KOPT-K1 (cell line): ENCODE data around the gene VKORC1.

ENCODE experiments used
- H3K27ac ChIP-seq: fragments of 200-600 bp; sonication (generic); 2 replicates; pipeline ENCODE4 v1.5.1; 2016; ENCODE audit warnings: antibody characterized with exemption, mild to moderate bottlenecking, low read depth, low read length; ENCODE audit not compliant: poor library complexity, severe bottlenecking
- H3K36me3 ChIP-seq: fragments of 200-600 bp; sonication (generic); 2 replicates; pipeline ENCODE4 v1.5.1; 2017; ENCODE audit warnings: antibody characterized with exemption, mild to moderate bottlenecking, low read length, moderate library complexity; ENCODE audit not compliant: insufficient read depth
- H3K9me3 ChIP-seq: fragments of 200-600 bp; sonication (generic); 2 replicates; pipeline ENCODE4 v1.5.1; 2017; ENCODE audit warnings: antibody characterized with exemption, low read length, mild to moderate bottlenecking; ENCODE audit not compliant: insufficient read depth, poor library complexity, severe bottlenecking

VKORC1 gene

DNA sequence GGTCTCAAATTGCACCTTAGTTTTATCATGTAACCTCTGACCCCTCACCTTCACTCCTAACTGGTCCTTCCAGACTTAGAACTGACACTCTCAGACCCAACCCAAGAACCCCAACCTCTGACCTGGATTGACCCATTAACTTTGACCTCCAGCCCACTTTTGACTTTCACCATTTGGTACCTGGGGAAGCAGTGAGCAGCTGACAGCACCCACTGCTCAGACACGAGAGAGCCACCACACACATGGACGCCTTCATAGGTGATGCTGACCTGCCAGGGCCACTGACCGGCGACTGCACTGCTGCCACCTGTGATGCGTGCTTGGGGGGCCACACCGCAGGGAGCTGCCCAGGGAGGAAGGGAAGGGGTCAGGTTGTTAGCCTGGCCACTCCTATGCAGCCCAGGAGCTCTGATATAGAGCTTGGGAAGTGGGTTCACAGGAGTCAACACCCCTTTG is 38.5 kb upstream of the VKORC1 start:
- Histone ChIP-seq H3K9me3 (no peaks in the 10 kb centered on the region), H3K27ac (no peak overlapping the region), H3K36me3 (peaks cover 31% of the 10 kb centered on the region)

DNA sequence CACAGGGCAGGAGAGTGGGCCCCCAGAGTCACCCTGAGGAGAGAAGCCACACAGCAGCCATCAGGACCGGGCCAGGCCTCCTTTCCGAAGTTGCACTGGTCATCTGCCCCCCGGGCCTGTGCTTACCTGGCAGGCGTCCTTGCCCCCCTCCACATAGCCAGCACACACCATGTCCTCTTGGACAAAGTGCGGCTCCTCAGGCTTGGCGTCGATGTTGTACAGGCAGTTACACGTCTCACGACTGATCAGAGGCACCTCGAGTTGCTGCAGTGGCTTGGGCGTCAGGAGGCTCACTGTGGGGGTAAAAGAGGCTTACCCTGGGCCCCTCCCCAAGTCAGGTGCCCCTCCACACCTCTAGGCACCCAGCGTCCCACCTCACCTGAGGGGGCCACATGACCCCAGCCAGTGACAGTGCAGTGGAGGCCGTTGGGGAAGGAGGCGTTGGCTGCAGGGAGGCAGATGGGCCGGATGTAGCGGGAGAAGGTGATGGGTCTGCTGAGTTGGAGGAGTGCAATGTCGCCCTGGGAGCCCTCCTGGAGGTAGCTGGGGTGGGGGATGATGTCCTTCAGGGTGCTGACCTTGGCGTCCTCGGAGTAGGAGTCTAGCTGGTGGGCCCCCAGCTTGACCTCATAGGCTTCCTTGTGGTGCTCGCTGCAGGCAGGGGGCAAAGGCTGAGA is 37.8 kb upstream of the VKORC1 start:
- Histone ChIP-seq H3K9me3 (no peaks in the 10 kb centered on the region), H3K36me3 (peaks cover 37% of the 10 kb centered on the region), H3K27ac (no peak overlapping the region)

DNA sequence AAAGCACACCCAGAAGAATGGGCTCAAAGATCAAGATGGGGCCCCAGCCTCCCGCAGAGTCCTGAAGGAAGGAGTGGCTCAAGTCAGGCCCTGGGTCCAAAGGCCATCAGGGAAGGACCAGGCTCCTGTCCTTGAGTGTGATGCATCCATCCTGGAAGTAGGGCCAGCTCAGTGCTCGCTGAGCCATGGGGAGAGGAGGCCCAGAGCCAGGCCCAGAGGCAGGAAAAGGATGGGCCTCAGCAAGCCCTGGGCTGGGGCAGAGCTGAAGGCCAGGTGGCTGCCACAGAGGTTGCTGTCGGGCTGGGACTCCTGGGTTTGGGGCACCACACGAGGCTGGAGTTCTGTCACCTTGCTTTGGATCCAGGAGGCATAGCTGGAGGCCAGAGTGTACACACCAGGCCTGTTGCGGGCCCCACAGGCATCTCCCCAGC is 37.3 kb upstream of the VKORC1 start:
- Histone ChIP-seq H3K27ac (no peak overlapping the region), H3K9me3 (no peaks in the 10 kb centered on the region), H3K36me3 (peaks cover 43% of the 10 kb centered on the region)

DNA sequence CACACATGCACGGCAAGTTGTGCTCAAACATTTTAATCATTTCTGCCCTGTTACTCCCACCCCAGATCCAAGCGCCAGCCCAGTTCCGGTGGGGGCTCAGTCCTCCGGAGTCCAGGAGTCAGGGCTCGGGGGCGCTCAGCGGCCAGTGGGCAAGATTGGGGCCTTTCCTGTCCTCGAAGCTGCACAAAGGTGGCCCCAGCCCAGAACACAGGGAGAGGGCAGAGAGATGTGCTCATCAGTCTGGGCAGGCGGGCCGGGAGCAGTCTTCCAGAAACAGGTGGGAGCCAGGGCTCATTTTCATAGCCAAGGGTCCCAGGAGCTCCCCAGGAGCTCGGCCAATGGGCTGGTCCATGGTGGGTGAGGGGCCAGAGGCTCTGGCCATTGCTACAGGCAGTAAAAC is 36.8 kb upstream of the VKORC1 start:
- peaks cover 48% of the 10 kb centered on the region for H3K36me3 ChIP-seq
- H3K27ac ChIP-seq = no peak overlapping the region

DNA sequence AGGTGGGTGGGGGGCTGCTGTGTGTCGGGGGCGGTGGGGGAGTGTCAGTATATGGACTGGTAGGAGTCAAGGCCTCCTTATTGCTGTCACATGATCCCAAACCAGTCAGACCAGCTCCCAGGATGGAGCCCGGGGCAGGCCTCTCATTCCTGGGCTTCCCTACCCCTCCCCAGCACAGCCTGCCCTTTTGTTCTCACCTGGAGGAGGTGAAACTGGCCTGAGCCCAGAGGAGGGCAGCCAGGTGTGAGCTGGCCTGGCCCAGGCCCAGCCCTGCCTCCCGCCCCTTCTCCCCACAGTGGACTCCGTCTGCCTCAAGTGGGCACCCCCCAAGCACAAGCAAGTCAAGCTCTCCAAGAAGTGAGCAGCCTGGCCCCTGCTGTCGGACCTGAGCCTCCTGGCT is 36.3 kb upstream of the VKORC1 start:
- Histone ChIP-seq H3K9me3 (no peaks in the 10 kb centered on the region), H3K36me3 (peaks cover 48% of the 10 kb centered on the region), H3K27ac (no peak overlapping the region)

More for the DNA sequence above, 36.8 kb upstream of the VKORC1 start:
- H3K9me3 ChIP-seq = no peaks in the 10 kb centered on the region

DNA sequence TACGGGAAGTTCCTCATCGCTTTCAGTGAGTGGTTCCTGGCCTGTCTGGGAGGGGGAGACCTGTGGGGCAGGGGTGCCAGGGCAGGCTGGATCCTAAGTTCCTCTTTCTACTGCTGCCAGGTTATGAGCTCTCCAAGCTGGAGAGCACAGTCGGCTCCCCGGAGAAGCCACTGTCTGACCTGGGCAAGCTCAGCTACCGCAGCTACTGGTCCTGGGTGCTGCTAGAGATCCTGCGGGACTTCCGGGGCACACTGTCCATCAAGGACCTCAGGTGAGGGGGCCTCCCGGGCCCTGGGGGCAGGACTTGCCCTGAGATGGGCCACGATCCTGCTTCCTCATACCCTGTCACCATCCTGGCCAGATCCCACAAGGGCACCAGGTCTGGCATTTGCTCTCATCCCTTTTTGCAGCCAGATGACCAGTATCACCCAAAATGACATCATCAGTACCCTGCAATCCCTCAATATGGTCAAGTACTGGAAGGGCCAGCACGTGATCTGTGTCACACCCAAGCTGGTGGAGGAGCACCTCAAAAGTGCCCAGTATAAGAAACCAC is 35.8 kb upstream of the VKORC1 start:
- no peak overlapping the region for H3K27ac ChIP-seq
- no peaks in the 10 kb centered on the region for H3K9me3 ChIP-seq
- H3K36me3 ChIP-seq = peaks cover 48% of the 10 kb centered on the region

DNA sequence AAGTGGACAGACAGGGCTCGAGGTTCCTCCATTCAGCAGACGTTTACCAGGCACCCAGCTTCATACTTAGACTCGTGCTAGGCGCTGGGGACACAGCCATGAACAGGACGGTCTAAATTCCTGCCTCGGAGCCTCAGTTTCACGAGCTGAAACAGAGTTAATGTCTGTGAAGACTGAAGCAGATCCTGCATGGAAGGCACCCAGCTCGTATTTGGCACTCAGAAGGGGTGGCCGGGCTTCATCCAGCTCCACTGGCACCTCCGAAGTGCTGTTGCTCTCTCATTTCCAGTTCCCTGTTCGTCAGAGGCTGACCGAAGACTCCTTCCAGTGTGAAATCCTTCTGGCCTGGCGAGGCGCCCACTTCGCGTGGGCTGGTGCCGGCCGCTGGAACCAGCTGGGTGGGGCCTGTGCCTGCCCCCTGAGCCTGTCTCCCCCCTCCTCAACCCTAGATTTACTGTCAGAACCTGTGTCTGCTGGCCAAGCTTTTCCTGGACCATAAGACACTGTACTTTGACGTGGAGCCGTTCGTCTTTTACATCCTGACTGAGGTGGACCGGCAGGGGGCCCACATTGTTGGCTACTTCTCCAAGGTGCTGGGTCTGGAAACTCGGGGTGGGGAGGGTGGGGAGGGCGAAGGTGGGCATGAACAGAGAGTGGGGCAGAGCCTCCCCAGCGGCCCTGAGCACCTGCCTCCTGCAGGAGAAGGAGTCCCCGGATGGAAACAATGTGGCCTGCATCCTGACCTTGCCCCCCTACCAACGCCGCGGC is 35.2 kb upstream of the VKORC1 start:
- no peaks in the 10 kb centered on the region for H3K9me3 ChIP-seq
- H3K36me3 ChIP-seq = peaks cover 48% of the 10 kb centered on the region
- H3K27ac ChIP-seq = no peak overlapping the region

DNA sequence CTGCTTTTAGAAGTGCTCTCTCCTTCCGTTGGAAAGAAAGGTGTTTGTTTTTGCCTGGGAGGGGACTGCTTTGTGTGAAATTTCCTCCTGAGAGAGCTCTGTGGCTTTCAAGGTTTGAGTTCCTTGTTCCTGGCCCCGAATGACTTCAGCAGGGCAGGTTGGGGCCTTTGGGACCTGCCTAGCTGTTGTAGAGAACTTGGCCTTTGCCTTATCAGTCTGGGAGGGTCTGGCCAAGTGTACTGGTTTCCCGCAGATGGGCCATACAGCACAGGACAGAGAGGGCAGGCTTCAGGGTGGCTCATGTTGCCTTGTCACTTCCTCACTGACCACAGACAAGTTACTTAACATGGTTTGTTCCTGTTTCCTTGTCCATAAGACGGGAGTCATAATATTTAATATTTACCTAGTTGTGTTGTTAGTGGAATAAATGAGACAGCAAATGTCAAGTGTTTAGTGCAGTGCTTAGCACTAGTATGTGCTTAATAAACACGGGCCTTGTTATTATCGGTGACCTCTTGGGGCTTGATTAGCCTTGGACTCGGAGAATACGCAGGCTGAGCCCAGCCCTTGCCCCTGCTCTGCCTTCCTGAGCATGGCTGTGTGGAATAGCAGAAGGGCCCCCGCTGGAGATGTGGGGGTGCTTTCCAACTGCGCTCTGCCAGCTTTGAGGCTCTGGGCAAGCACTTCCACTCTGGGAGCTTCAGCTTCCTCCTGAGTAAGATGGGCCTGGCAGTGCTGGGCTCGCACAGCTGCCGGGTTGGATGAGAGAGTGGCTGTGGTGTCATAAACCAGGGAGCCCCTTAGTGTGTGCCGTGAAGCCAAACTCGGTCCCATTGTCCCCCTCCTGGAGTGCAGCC is 34.3 kb upstream of the VKORC1 start:
- no peak overlapping the region for H3K27ac ChIP-seq
- H3K9me3 ChIP-seq = no peaks in the 10 kb centered on the region
- peaks cover 54% of the 10 kb centered on the region for H3K36me3 ChIP-seq

DNA sequence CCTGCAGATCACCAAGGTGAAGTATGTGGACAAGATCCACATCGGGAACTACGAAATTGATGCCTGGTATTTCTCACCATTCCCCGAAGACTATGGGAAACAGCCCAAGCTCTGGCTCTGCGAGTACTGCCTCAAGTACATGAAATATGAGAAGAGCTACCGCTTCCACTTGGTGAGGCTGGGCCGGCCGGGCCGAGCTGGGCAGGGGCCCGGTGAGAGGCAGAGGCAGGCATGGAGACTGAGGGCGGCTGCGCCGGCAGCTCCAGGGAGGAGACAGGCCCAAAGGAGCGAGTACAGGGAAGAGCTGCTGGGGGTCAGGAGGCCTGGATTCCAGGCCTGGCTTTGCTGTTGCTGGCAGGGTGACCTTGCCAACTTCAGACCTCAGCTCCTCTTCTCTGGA is 32.6 kb upstream of the VKORC1 start:
- Histone ChIP-seq H3K9me3 (no peaks in the 10 kb centered on the region), H3K27ac (no peak overlapping the region), H3K36me3 (peaks cover 71% of the 10 kb centered on the region)

DNA sequence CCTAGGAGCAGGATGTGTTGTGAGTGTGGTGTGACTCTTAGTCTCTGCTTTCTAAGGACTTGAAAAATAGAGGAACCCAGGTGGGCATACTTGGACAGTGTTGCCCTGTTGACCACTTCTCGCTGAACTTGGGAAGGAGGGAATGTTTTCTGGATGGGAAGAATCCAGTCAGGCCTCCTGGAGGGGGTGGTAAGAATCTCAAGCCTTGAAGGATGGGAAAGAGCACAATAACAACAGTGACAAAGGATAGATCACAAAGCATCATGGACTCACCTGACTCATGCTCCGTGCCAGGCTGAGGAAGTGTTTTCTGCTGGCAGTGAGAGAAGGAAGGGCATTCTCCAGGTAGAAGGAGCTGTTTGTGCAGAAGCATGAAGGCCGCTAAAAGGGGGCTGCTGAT is 31.2 kb upstream of the VKORC1 start:
- H3K36me3 ChIP-seq = peaks cover 72% of the 10 kb centered on the region
- no peak overlapping the region for H3K27ac ChIP-seq
- H3K9me3 ChIP-seq = no peaks in the 10 kb centered on the region

DNA sequence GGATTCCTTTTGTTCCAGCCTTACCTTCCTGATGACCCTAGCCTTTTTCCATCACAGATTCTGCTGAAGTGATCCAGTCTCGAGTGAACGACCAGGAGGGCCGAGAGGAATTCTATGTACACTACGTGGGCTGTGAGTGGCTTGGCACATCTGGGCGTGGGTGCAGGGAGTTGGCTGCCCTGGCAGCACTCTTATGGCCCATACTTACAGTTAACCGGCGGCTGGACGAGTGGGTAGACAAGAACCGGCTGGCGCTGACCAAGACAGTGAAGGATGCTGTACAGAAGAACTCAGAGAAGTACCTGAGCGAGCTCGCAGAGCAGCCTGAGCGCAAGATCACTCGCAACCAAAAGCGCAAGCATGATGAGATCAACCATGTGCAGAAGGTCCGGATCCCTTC is 25.5 kb upstream of the VKORC1 start:
- Histone ChIP-seq H3K27ac (no peak overlapping the region), H3K36me3 (peaks cover 63% of the 10 kb centered on the region), H3K9me3 (no peaks in the 10 kb centered on the region)

DNA sequence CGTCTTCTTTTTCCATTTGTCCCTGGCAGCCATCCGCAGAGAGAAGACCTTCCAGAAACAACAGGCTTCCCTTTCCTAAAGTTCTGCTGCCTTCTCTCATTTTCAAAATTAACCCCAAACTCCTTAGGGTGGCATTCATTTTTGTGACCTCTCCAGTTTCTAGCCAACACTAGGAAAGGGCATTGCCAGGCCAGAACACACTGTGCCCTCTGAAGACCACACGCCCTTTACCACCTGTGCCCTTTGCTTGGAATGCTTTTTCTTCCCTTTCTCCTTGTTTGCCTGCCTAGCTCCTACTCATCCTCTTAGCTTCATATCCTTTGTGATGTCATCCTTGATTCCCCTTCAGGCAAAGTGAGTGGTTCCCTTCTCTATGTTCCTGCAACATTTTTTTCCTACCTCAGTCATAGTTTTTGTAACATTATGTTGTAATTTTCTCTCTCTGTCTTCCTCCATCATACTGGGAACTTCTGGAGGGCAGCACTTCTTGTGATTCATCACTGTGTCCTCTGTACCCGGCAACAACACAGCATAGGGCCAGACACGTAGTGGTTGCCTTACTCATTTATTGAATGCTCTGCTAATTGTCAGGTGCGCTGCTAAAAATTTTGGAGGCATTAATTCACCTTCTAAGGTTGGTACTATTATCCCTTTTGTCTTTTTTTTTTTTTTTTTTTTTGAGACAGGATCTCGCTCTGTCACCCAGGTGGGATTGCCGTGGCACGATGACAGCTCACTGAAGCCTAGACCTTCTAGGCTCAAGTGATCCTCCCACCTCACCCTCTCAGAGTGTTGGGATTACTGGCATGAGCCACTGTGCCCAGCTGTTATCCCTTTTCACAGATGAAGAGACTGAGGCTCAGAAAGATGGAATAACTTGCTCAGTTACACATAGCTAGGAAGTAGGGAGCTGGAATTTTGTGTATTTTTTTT is 23.9 kb upstream of the VKORC1 start:
- peaks cover 53% of the 10 kb centered on the region for H3K36me3 ChIP-seq
- H3K9me3 ChIP-seq = no peaks in the 10 kb centered on the region
- peak overlapping the region; percentile 85 for H3K27ac ChIP-seq

DNA sequence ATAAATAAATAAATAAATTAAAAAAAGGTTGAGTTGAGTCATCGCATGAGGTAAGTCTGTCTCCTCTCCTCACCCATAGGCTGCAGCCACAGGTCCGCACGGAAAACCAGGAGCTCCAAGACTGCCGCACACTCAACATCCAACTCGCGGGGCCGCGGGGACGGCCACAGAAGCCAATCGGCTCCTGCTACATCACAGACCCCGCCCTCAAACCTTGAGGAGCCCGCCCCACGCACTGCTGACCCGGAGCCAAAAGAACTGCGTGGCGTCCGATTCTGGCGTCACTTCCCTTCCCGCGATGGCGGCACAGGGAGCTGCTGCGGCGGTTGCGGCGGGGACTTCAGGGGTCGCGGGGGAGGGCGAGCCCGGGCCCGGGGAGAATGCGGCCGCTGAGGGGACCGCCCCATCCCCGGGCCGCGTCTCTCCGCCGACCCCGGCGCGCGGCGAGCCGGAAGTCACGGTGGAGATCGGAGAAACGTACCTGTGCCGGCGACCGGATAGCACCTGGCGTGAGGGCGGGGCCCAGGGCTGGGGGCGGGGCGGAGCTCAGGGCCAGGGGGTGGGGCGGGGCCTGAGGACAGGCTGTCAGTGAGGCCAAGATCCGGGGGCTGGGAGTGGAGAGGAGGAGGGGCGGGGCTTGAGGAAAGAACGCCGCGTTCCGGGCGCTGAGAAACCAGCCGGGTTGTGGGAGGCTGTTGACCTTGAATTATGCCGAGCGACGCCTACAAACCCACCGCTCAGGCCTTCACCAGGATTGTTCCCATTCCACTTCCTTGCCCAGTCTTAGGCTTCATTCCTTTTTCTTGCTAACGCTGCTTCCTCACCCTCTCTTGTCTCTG is 23.0 kb upstream of the VKORC1 start, which contains the start of gene KAT8:
Gene KAT8 (plus strand): TSS at position 281 of the 839 bp plus-strand sequence. CDS start 18 bp downstream, at position 299.
- Histone ChIP-seq H3K27ac (peak within 1 kb of the TSS; percentile 85), H3K9me3 (no peaks in the 10 kb centered on the region), H3K36me3 (peaks cover 51% of the 10 kb centered on the region)
